GM12878 (cell line): ENCODE data around the gene TAPBP. TPM values are rescaled to one million over a fixed set of nuclear protein-coding genes. Genes with fewer than 3 reads are reported as not detected.

ENCODE experiments used
- ATAC-seq: fragments of 200-7000 bp; cut with Tn5 transposase; 3 replicates; pipeline ENCODE4 v1.9.1; 2020; ENCODE audit warnings: mild to moderate bottlenecking, moderate library complexity
- BruUV-seq: library from RNA; stranded (reverse); fragments of 400-500 nt; replicated peaks from 2 replicates; lab custom pipeline; 2021; lab: Mats Ljungman, UMichigan
- CTCF ChIA-PET: fragments of 300-600 bp; sonication (Branson Sonifier 250); formaldehyde crosslinking; extraction: SDS; loops from one replicate; lab custom pipeline; 2021; ENCODE audit warnings: inconsistent platforms; lab: Yijun Ruan, JAX
- POLR2A ChIA-PET: fragments of 350-600 bp; formaldehyde crosslinking; extraction: SDS; loops from one replicate; lab custom pipeline; 2021; ENCODE audit warnings: inconsistent platforms; lab: Charles Lee
- RAD21 ChIA-PET: fragments of 300-600 bp; sonication (Branson Sonifier 250); formaldehyde crosslinking; loops from one replicate; lab custom pipeline; 2023; ENCODE audit warnings: antibody characterized with exemption; ENCODE audit not compliant: unreplicated experiment; lab: Charles Lee
- SMC1A ChIA-PET: fragments of 300-600 bp; sonication (Branson Sonifier 250); formaldehyde crosslinking; loops from one replicate; lab custom pipeline; 2023; ENCODE audit not compliant: unreplicated experiment, uncharacterized antibody; lab: Charles Lee
- DNase-seq: peaks from one replicate; pipeline ENCODE4 v3.0.0-alpha.2; 2011; ENCODE audit warnings: low read depth, low spot score
- FAIRE-seq: peaks from 3 replicates; lab custom pipeline; 2011; peaks lifted over from hg19 to GRCh38; lab: Jason Lieb, UNC
- H2AFZ ChIP-seq: 2 replicates; pipeline ENCODE4 v1.6.0; 2011; ENCODE audit warnings: low read depth, low read length, control low read depth; ENCODE audit not compliant: control insufficient read depth
- H3K27ac ChIP-seq: 2 replicates; pipeline ENCODE4 v1.5.1; 2011; ENCODE audit warnings: control low read depth; ENCODE audit not compliant: control insufficient read depth, insufficient read depth
- H3K27me3 ChIP-seq, 2 experiments: replicated peaks in 1 of 2; 2 replicates each; pipeline versions ENCODE4 v1.6.0 to v1.6.1; 2011; ENCODE audit warnings: low read length in 1 of 2; ENCODE audit not compliant: control insufficient read depth in 2 of 2, insufficient read depth in 2 of 2
- H3K36me3 ChIP-seq, 2 experiments: 2 replicates each; pipeline ENCODE4 v1.5.1; 2011; ENCODE audit warnings: low read length in 1 of 2; ENCODE audit not compliant: control insufficient read depth in 2 of 2, insufficient read depth in 2 of 2
- H3K4me1 ChIP-seq: 2 replicates; pipeline ENCODE4 v1.6.1; 2011; ENCODE audit warnings: mild to moderate bottlenecking, low read length, moderate library complexity, mixed read lengths; ENCODE audit not compliant: control insufficient read depth, insufficient read depth
- H3K4me2 ChIP-seq: 2 replicates; pipeline ENCODE4 v1.6.0; 2011; ENCODE audit warnings: control low read depth; ENCODE audit not compliant: control insufficient read depth, insufficient read depth
- H3K4me3 ChIP-seq: fragments of 200-600 bp; sonication (generic); 2 replicates; pipeline ENCODE4 v1.5.1; 2016
- H3K79me2 ChIP-seq: 2 replicates; pipeline ENCODE4 v1.6.0; 2011; ENCODE audit warnings: low read length; ENCODE audit not compliant: control insufficient read depth, insufficient read depth
- H3K9ac ChIP-seq: 2 replicates; pipeline ENCODE4 v1.8.0; 2011; ENCODE audit warnings: low read length, control low read depth, mixed read lengths; ENCODE audit not compliant: control insufficient read depth, insufficient read depth
- H3K9me3 ChIP-seq: replicated peaks from 3 replicates; pipeline ENCODE4 v1.5.1; 2011; ENCODE audit warnings: mild to moderate bottlenecking, low read length; ENCODE audit not compliant: control insufficient read depth, insufficient read depth
- H4K20me1 ChIP-seq: 2 replicates; pipeline ENCODE4 v1.6.0; 2011; ENCODE audit not compliant: control insufficient read depth, insufficient read depth
- ATF7 ChIP-seq: fragments of 450-650 bp; IDR thresholded peaks from 2 replicates; pipeline ENCODE4 v1.6.1; 2016; ENCODE audit warnings: low read depth, mild to moderate bottlenecking
- EED ChIP-seq: sonication (generic); IDR thresholded peaks from 2 replicates; pipeline ENCODE4 v1.6.1; 2016; ENCODE audit warnings: antibody characterized with exemption, low read depth
- EZH2 ChIP-seq: IDR thresholded peaks from 2 replicates; pipeline ENCODE4 v1.6.1; 2012; ENCODE audit warnings: low read depth, mild to moderate bottlenecking, control low read depth, inconsistent platforms, low read length, borderline replicate concordance; ENCODE audit not compliant: control insufficient read depth
- FOXK2 ChIP-seq: fragments of 450-650 bp; IDR thresholded peaks from 2 replicates; pipeline ENCODE4 v1.6.1; 2017; ENCODE audit warnings: mild to moderate bottlenecking, moderate library complexity
- JUNB ChIP-seq: IDR thresholded peaks from 2 replicates; pipeline ENCODE4 v1.6.1; 2016; ENCODE audit warnings: antibody characterized with exemption, mild to moderate bottlenecking
- MEF2B ChIP-seq: fragments of 450-650 bp; IDR thresholded peaks from 2 replicates; pipeline ENCODE4 v1.6.1; 2018; ENCODE audit warnings: mild to moderate bottlenecking, moderate library complexity; ENCODE audit not compliant: partially characterized antibody, poor library complexity, severe bottlenecking
- SMAD5 ChIP-seq: IDR thresholded peaks from 2 replicates; pipeline ENCODE4 v1.6.1; 2016; ENCODE audit warnings: antibody characterized with exemption, low read depth
- ZNF384 ChIP-seq: IDR thresholded peaks from 2 replicates; pipeline ENCODE4 v1.6.1; 2012; ENCODE audit warnings: low read depth, mild to moderate bottlenecking, low read length, improper control_type of control experiment, borderline replicate concordance
- WGBS: methylation state at CpG from one replicate; pipeline ENCODE4 v1.1.6; 2016; ENCODE audit warnings: low lambda C conversion rate; ENCODE audit not compliant: insufficient replicate concordance, insufficient coverage; ENCODE audit errors: missing lambda C conversion rate; 5-methylcytosine and 5-hydroxymethylcytosine counted together
- in situ Hi-C: fragments of 300-500 bp; cut with MboI; formaldehyde crosslinking; loops from 9 replicates; pipeline ENCODE4 v1.14.3; 2018; ENCODE audit warnings: mixed read lengths
- intact Hi-C: fragments of 100-400 bp; cut with micrococcal nuclease; formaldehyde crosslinking; loops from one replicate; pipeline ENCODE4 v1.14.2; 2022; ENCODE audit not compliant: unreplicated experiment
- polyA plus RNA-seq, 11 experiments: library from polyadenylated mRNA; depleted of rRNA in 4 of 11; unstranded in 6 of 11; stranded (reverse) in 5 of 11; fragments of >200 nt; fragmentation: Nextera tagmentation in 4 of 11; fragmentation: Illumina TruSeq in 1 of 11; extraction: Ambion mirVana in 4 of 11; extraction: Trizol in 1 of 11; gene quantifications; 1 replicate in 1 of 11; 2 replicates in 10 of 11; pipeline versions ENCODE4 v1.2.1 to v1.2.3, GENCODE V29; 2011 to 2016; ENCODE audit warnings: inconsistent platforms in 2 of 11, missing spikeins in 2 of 11, low read depth in 1 of 11
- total RNA-seq, 4 experiments: library from RNA; depleted of rRNA in 3 of 4; stranded (reverse); fragments of >200 nt in 3 of 4; fragmentation: Illumina TruSeq in 1 of 4; extraction: Trizol in 1 of 4; gene quantifications; 2 replicates each; pipeline versions ENCODE4 v1.2.1 to v1.2.3, GENCODE V29; 2013 to 2021

TAPBP gene
- total and polyA plus RNA-seq, 10 of the 15 experiments (the other 5 are each of a cell fraction or from before 2014, with no cell fraction given), result 14.6 to 210 (median 78.1) TPM

GRCh38 chr6:33324125-33324524 is 10.2 kb upstream of the TAPBP start (continued):
- TF ChIP-seq EED (peak; percentile 55; the same call in 1 of the 2 replicates), MEF2B (peak; percentile 75), JUNB (peak; percentile 14; the same call in 1 of the 2 replicates), ATF7 (no peak), EZH2 (no peak), SMAD5 (no peak)

GRCh38 chr6:33323623-33323948 is 9.7 kb upstream of the TAPBP start:
- POLR2A ChIA-PET, result interaction anchor here (0.6 to 1.5 kb wide), 6 partner anchors 13 to 352 kb away, joined by 3 to 7 read pairs (median 3); partner anchors contain the start of gene CUTA
- Histone ChIP-seq H2AFZ (peak overlapping the region; percentile 82), H3K9ac (peak overlapping the region; percentile 82), H3K4me2 (peak overlapping the region; percentile 79), H3K79me2 (peaks cover 29% of the 10 kb centered on the region), H3K27me3 (no peaks in the 10 kb centered on the region), H3K4me1 (peaks cover 15% of the 10 kb centered on the region), H3K4me3 (peak overlapping the region; percentile 80), H3K9me3 (no peaks in the 10 kb centered on the region), H3K36me3 (peaks cover 12 to 16% of the 10 kb centered on the region in 2 experiments; a peak in 3 of 4 replicates), H3K27ac (peak overlapping the region; percentile 83), H4K20me1 (0 out of 2 replicates have a peak, but pooled peaks cover 3% of the 10 kb centered on the region)
- FAIRE-seq (no peak), ATAC-seq (peak; percentile 1; the same call in 2 of the 3 replicates), DNase-seq (no peak)
- intact Hi-C loops (no loop called here), in situ Hi-C loops (no loop called here)
- SMC1A ChIA-PET, result interaction anchor here (0.8 to 2.0 kb wide), 5 partner anchors 8 to 284 kb away, joined by 3 to 7 read pairs (median 3); no protein-coding TSS in a partner anchor
- CTCF ChIA-PET, result interaction anchor here (0.7 to 1.7 kb wide), 3 partner anchors 23 to 357 kb away, joined by 3 to 7 read pairs (median 3); no protein-coding TSS in a partner anchor
- WGBS, result 1% methylated on average over 12 of the region's 12 CpGs
- RAD21 ChIA-PET, result interaction anchor here (0.7 to 1.2 kb wide), 3 partner anchors 24 to 95 kb away, joined by 3 to 5 read pairs (median 4); no protein-coding TSS in a partner anchor
- BruUV-seq, result no TSS peak
- 0 out of 2 replicates have a peak, but pooled peaks have one; percentile 11 for TF ChIP-seq ZNF384
- no peak for TF ChIP-seq FOXK2
- TF ChIP-seq, all 136 proteins: peak for 1
